EH (cell line): ENCODE data around the gene PLXNB2.
"Not testable (repeated sequence)": the region's sequence is repeated elsewhere in the genome, so short reads cannot be mapped to it uniquely, and the experiment has no call there.

Experiments used
- DNase-seq: peaks from one replicate; pipeline ENCODE4 v3.0.0-alpha.2; 2015; ENCODE audit warnings: low read depth

The PLXNB2 gene

GRCh38 chr22:50326956-50327710 lies 19.7 kb upstream of the PLXNB2 start, which contains the start of gene DENND6B:
Gene DENND6B, minus strand, starts transcription at chr22:50327012. Its CDS starts 24 bp downstream, at chr22:50326988.
- DNase-seq: peak; percentile 83

- DNase-seq: no peak
Measured at GRCh38 chr22:50326225-50326955, 18.9 kb upstream of the PLXNB2 start.

GRCh38 chr22:50325444-50326224 lies 18.2 kb upstream of the PLXNB2 start:
- DNase-seq: no peak

GRCh38 chr22:50323900-50324299 lies 16.5 kb upstream of the PLXNB2 start:
- no peak for DNase-seq

GRCh38 chr22:50322382-50323104 lies 15.1 kb upstream of the PLXNB2 start:
- not testable (repeated sequence) for DNase-seq

- DNase-seq: no peak
Measured at GRCh38 chr22:50320671-50321325, 13.4 kb upstream of the PLXNB2 start.

- DNase-seq: no peak
Measured at GRCh38 chr22:50320116-50320515, 12.7 kb upstream of the PLXNB2 start.

- no peak for DNase-seq
Measured at GRCh38 chr22:50319503-50319951, 12.1 kb upstream of the PLXNB2 start.

- DNase-seq: no peak
Measured at GRCh38 chr22:50318698-50319411, 11.4 kb upstream of the PLXNB2 start.

- DNase-seq: no peak
Measured at GRCh38 chr22:50318356-50318697, 10.9 kb upstream of the PLXNB2 start.

- no peak for DNase-seq
Measured at GRCh38 chr22:50317674-50318073, 10.2 kb upstream of the PLXNB2 start.

GRCh38 chr22:50317178-50317577 lies 9.7 kb upstream of the PLXNB2 start:
- DNase-seq: no peak

GRCh38 chr22:50316114-50317065 lies 8.9 kb upstream of the PLXNB2 start:
- no peak for DNase-seq

- no peak for DNase-seq
Measured at GRCh38 chr22:50315289-50316113, 8.1 kb upstream of the PLXNB2 start.

GRCh38 chr22:50314455-50315288 lies 7.2 kb upstream of the PLXNB2 start:
- DNase-seq: no peak

- DNase-seq: no peak
Measured at GRCh38 chr22:50314081-50314454, 6.6 kb upstream of the PLXNB2 start.

GRCh38 chr22:50313600-50313999 lies 6.2 kb upstream of the PLXNB2 start:
- no peak for DNase-seq

- DNase-seq: no peak
Measured at GRCh38 chr22:50313021-50313420, 5.6 kb upstream of the PLXNB2 start.
